Mucosa of descending colon (tissue), 3 donors: ENCODE results near the gene LYPD8. TPM values are rescaled to one million over a fixed set of nuclear protein-coding genes. Genes with fewer than 3 reads are reported as not detected.

Experiments
- ATAC-seq: fragments of 200-7000 bp; cut with Tn5 transposase; one replicate; pipeline ENCODE4 v1.9.1; 2020; ENCODE audit warnings: mild to moderate bottlenecking, moderate library complexity
- DNase-seq, 3 donors: peaks; one replicate each; pipeline ENCODE4 v3.0.0-alpha.2; 2020
- H3K36me3 ChIP-seq: fragments of 200-600 bp; one replicate; pipeline ENCODE4 v1.8.0; 2021; ENCODE audit warnings: low read depth, mild to moderate bottlenecking
- H3K4me1 ChIP-seq: fragments of 200-600 bp; one replicate; pipeline ENCODE4 v1.8.0; 2021; ENCODE audit warnings: low read depth, mild to moderate bottlenecking
- H3K4me3 ChIP-seq: fragments of 200-600 bp; one replicate; pipeline ENCODE4 v1.8.0; 2021; ENCODE audit warnings: mild to moderate bottlenecking
- H3K9me3 ChIP-seq: fragments of 200-600 bp; one replicate; pipeline ENCODE4 v1.8.0; 2021; ENCODE audit warnings: mild to moderate bottlenecking
- CTCF ChIP-seq: fragments of 200-600 bp; IDR thresholded peaks from one replicate; pipeline ENCODE4 v1.8.0; 2022; ENCODE audit warnings: antibody characterized with exemption, mild to moderate bottlenecking
- intact Hi-C, 2 donors: fragments of 100-400 bp; cut with DNase I in 1 of 2; cut with micrococcal nuclease in 1 of 2; formaldehyde crosslinking; loops; one replicate each; pipeline versions ENCODE4 v1.11.0 to v1.11.1; 2022; cut with DNase I, micrococcal nuclease
- total RNA-seq, 3 donors: library from RNA; stranded (reverse); fragmentation: NEBNext Ultra II Directional in 2 of 3; extraction: Animal tissue kit (Norgen Biotek cat#: 25700) in 2 of 3; gene quantifications; one replicate each; pipeline versions ENCODE4 v1.2.1 to v1.2.4, GENCODE V29; 2021 to 2023
- donor health status: DM: no; HTN: no; CAD: no; lungs with moderate emphysema.
- donor health status: DM: no; HTN: no; CAD: no.
- donor health status: DM: no; HTN: yes; CAD: no.

The LYPD8 gene
- total RNA-seq, 3 donors from 2014 or later, result 235 to 700 (median 647) TPM

- intact Hi-C loops, result no loop called here
- ATAC-seq, result no peak
- TF ChIP-seq CTCF, result no peak
Observed at GRCh38 chr1:248702714-248703113, 52.8 kb downstream of the LYPD8 start, which contains the start of gene OR14I1. TSS of gene OR14I1 (minus strand) at chr1:248702766.

GRCh38 chr1:248699099-248699498, 56.5 kb downstream of the LYPD8 start:
- H3K36me3 ChIP-seq, result no peaks in the 10 kb centered on the region
- H3K4me3 ChIP-seq, result no peak overlapping the region
- intact Hi-C loops, result no loop called here
- ATAC-seq (no peak), DNase-seq (no peak)
- H3K9me3 ChIP-seq, result no peaks in the 10 kb centered on the region
- H3K4me1 ChIP-seq, result no peaks in the 10 kb centered on the region
- no peak for TF ChIP-seq CTCF

More at GRCh38 chr1:248702714-248703113, 52.8 kb downstream of the LYPD8 start, which contains the start of gene OR14I1:
- Histone ChIP-seq H3K4me3 (no peak within 1 kb of the TSS), H3K36me3 (no peaks in the 10 kb centered on the region), H3K9me3 (no peaks in the 10 kb centered on the region), H3K4me1 (no peaks in the 10 kb centered on the region)
- DNase-seq, result no peak

- DNase-seq, result peak in 1 of 3 donors; percentile 30
- peak; percentile 78 for ATAC-seq
- intact Hi-C loops, result loop anchor here in 1 of 2 donors (2.0 kb wide), 1 partner anchor 109 kb away; no protein-coding TSS in a partner anchor
- H3K36me3 ChIP-seq, result no peaks in the 10 kb centered on the region
- H3K4me3 ChIP-seq, result no peak overlapping the region
- no peaks in the 10 kb centered on the region for H3K4me1 ChIP-seq
- TF ChIP-seq CTCF, result no peak
- no peaks in the 10 kb centered on the region for H3K9me3 ChIP-seq
Observed at GRCh38 chr1:248697907-248698306, 57.7 kb downstream of the LYPD8 start.

GRCh38 chr1:248696774-248697173, 58.8 kb downstream of the LYPD8 start:
- Histone ChIP-seq H3K9me3 (no peaks in the 10 kb centered on the region), H3K4me1 (no peaks in the 10 kb centered on the region), H3K36me3 (no peaks in the 10 kb centered on the region), H3K4me3 (no peak overlapping the region)
- intact Hi-C loops, result loop anchor here in 1 of 2 donors (2.0 kb wide), 1 partner anchor 110 kb away; no protein-coding TSS in a partner anchor
- no peak for TF ChIP-seq CTCF
- ATAC-seq, result no peak
- DNase-seq, result no peak

GRCh38 chr1:248696261-248696660, 59.3 kb downstream of the LYPD8 start:
- TF ChIP-seq CTCF, result no peak
- intact Hi-C loops, result loop anchor here in 1 of 2 donors (2.0 kb wide), 1 partner anchor 111 kb away; no protein-coding TSS in a partner anchor
- H3K36me3 ChIP-seq, result no peaks in the 10 kb centered on the region
- peak in 2 of 3 donors; percentile 61 to 72 for DNase-seq
- H3K9me3 ChIP-seq, result no peaks in the 10 kb centered on the region
- ATAC-seq, result peak; percentile 81
- H3K4me1 ChIP-seq, result no peaks in the 10 kb centered on the region
- H3K4me3 ChIP-seq, result no peak overlapping the region
